Measurements from ENCODE around the gene USF2.

USF2 gene

DNA sequence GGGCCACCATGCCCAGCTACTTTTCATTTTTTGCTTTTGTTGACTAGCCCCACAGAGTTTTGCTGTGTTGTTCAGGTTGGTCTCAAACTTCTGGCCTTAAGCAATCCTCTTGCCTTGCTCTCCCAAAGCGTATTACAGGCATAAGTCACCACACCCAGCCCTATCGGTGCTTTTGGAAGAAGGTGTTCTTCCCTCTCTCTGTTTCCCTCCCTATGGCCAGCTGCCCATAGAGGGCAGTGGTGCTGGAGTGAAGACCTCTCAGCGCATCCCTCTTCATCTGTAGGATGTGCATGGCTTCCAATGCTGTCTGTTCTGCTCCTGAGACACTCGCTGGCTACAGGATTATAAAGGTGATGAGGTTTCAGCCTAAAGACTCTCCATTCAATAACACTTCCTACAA, 58.9 kb downstream of the USF2 start:
- FAIRE-seq = no peak

DNA sequence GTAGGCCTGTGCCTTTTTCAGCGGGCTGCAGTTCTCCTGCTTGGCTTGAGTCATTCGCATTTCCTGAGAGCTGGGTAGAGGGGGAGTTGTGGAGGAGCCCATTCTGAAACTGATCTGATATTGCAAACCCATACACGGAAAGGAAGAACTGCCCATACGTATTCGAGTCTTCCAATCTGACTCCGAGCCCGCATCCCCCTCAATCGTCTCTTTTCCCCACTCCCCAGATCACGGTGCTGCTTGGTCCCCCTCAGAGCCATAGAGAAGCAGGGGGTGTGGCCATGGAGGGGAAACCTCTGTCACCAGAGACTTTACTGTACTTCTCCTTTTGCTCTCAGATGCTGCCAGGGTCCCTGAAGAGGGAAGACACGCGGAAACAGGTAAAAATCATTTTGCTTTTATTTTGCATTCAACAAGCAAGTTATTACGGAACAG, 60.1 kb downstream of the USF2 start, which contains the start of gene CD22:
Gene CD22, plus strand, starts transcription at position 337 of the 435 bp plus-strand sequence. CDS start 2,854 bp downstream, outside the sequence.
- no peak for FAIRE-seq

DNA sequence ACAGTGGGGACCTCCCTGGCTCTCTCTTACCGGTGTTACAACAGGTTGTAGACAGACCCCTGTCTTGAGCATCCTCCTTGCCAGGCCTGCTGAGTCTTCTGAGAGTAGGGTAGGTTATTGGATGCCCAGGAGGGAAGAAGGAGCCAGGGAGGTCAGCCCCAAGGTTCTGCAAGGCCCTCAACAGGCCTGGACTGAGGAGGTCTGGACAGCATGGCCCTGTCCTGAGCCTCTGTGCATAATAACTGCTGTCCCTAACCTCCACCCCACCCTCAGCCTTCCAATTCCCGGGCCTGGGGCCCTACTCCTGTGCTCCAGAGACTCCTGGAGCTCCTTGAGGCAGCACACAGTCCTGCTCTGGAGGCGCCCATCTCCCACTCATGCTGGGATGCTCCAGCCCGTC, 60.6 kb downstream of the USF2 start:
- FAIRE-seq = no peak
